DMS53 treated with DMSO at 0.1 percent for 48 hours (cell line): ENCODE measurements around the gene SMYD4.
"Not testable (repeated sequence)": the region's sequence is repeated elsewhere in the genome, so short reads cannot be mapped to it uniquely, and the experiment has no call there.

Source experiments
- DNase-seq: peaks from one replicate; lab custom pipeline; 2025; ENCODE audit not compliant: unreplicated experiment; lab: John Stamatoyannopoulos, UW

Gene SMYD4

GRCh38 chr17:1755252-1755826, 74.4 kb downstream of the SMYD4 start:
- DNase-seq = no peak

DNA sequence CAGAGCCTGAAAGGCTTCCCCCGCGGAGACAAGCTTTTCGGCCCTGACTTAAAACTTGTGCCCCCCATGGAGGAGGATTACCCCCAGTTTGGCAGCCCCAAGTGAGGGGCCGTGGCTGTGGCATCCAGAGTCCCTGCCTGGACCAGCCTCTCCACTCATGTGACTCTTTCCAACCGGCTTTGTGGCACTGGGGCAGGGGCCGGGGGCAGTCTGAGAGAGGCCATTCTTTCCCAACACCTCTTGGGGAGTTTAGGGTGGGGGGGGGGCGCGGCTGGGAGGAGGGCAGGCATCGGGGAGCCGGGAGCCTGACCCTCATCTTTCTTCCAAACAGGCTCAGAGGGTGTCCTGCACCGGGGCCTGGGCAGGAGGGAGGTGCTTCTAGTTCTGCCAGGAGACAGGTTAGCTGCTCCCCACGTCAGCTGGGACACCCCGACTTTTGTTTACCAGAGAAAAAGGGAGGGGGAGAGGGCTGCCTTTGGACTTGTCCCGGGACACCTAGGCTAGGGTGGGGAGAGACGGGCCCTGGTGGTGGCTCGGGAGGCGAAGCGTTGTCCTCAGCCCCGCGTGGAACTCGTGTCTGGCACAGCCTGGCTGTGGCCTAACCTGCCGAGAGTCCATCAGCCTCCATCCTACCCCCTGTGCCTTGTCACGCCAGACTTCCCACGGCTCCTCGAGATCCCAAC, 75.1 kb downstream of the SMYD4 start:
- DNase-seq = no peak

DNA sequence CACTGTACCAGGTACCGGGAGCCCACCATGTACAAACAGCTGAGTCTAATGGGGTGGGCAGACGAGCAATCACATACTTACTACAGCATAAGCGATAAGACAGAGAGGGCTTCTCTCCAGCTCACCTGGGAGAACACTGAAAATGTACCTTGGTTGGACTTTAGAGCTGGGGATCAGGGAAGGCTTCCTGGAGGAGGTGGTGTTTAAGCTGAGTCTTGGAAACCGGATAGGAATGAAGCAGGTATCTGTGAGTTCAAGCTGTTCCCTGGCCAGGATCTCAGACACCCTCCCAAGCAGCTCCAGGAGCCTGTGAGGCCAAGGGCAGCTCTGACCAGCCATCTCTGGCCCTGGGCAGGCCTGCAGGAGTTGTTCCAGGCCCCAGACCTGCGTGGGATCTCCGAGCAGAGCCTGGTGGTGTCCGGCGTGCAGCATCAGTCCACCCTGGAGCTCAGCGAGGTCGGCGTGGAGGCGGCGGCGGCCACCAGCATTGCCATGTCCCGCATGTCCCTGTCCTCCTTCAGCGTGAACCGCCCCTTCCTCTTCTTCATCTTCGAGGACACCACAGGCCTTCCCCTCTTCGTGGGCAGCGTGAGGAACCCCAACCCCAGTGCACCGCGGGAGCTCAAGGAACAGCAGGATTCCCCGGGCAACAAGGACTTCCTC, 75.8 kb downstream of the SMYD4 start:
- no peak for DNase-seq

DNA sequence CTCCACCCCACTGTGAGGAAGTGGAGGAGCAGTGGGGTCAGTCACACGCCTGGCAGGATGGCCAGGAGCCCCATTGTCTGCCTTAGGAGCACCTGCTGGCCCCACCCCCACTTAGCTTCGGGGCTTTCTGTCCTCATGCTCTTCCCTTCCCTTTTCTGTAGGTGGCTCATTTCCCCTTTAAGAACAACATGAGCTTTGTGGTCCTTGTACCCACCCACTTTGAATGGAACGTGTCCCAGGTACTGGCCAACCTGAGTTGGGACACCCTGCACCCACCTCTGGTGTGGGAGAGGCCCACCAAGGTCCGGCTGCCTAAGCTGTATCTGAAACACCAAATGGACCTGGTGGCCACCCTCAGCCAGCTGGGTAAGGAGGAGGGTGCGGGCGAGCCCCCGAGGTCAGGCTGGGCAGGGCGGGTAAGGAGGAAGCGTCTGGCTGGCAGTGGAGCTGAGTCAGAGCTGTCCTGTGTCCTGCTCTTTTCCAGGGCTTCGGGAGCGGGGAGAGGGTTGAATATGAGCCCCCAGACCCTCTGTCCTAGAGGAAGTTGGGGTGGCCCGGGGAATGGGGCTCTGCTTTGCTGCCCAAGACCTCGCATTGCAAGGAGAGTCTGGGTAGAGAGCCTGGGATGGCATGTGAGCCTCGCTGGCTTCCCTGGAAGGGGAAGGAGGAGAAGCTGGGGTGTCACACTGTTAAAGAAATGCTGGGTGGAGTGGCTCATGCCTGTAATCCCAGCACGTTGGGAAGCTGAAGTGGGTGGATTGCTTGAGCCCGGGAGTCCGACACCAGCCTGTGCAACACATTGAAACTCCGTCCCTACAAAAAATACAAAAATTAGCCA, 77.1 kb downstream of the SMYD4 start:
- no peak for DNase-seq

DNA sequence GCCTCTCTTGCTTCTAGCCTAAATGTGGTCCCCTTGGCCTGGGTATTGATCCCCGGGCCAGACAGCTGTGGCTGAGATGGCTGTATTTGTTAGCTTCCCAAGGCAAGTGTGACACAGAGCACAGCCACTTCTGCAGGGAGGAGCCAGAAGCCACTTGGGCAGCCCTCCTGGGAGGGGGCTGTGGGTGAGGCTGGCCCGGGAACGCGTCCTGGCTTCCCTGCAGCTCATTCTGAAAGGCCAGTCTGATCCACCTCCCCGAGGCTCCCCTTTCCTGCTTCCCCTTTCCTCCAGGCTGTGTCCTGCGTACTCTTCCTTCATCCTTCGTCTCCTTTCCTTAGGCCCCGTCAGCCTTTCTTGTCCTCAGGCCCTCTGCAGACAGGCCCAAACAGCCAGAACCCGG, 79.1 kb downstream of the SMYD4 start:
- DNase-seq = no peak

- no peak for DNase-seq
Measured at GRCh38 chr17:1746975-1747543, 82.6 kb downstream of the SMYD4 start.

DNA sequence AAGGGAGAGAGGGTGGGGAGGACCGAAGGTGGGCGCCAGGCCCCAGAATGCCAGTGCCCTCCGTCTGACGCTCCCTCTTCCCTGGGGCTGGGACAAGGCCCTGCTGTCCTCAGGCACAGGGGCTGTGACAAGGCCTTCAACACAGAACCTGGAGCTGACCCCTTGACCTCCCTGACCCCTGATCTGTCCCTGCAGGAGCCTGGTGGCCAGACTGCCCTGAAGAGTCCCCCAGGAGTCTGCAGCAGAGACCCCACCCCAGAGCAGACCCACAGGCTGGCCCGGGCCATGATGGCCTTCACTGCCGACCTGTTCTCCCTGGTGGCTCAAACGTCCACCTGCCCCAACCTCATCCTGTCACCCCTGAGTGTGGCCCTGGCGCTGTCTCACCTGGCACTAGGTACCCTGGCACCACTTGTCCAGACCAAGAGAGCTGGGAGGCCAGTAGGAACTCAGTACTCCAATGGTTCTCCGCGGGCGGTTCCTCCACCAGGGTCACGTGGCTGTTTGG, 84.1 kb downstream of the SMYD4 start:
- no peak for DNase-seq

DNA sequence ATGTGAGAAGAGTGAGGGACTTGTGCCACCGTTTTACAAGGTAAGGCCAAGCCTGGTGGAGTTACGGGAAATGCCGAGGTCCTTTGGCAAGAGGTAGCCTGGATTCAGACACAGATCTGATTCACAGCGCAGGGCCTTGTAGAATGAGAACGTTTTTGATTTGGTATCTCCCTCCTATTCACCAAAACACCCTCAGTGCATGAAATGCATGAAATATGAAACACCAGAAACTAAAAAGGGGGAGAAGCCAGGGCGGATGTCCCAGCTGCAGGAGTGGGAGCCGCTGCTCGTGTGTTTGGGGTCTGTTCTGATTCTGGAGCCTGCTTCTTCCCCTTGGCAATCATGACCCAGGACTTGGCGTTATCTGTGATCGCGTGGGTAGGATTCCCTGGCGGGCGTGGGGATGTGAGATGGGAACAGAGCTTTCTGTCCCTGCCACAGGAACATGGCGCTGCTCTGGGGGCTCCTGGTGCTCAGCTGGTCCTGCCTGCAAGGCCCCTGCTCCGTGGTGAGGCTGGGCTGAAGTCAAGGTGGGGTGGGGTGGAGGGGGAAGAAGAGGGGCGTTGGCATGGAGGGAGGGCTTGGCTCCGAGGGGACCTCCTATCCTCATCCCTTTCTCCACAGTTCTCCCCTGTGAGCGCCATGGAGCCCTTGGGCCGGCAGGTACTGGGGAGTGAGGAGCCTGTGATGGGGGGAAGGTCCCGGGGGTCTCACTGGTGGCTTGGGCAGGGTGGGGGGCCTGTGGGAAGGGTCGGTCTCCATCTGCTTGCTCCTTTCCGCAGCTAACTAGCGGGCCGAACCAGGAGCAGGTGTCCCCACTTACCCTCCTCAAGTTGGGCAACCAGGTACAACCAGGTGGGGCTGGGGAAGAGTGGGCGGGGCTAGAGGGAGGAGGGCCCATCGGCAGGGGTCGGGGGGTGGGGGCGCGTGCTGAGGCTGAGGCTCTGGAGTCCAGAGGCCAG, 84.9 kb downstream of the SMYD4 start:
- no peak for DNase-seq

DNA sequence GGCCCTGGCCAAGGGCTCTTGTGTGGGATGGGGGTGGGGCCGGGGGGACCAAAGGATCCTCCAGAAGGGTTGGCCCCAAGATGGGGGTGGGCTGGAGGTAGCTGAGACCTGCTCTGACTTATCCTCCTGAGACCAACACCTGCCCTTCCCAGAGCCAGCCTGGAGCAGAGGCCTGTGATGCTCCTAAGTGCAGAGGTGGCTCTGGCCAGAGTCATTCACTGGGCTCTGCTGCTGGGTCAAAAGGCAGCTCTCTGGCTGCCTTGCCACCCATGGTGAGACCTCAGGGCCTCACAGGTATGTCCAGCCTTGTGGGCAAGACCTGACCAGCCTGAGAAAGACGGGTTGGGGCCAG, 86.6 kb downstream of the SMYD4 start:
- no peak for DNase-seq

GRCh38 chr17:1742371-1743087, 87.2 kb downstream of the SMYD4 start, which contains the start of gene SERPINF2:
Gene SERPINF2, plus strand, starts transcription at chr17:1742871. Its CDS starts 2,125 bp downstream, at chr17:1744996.
- no peak for DNase-seq

DNA sequence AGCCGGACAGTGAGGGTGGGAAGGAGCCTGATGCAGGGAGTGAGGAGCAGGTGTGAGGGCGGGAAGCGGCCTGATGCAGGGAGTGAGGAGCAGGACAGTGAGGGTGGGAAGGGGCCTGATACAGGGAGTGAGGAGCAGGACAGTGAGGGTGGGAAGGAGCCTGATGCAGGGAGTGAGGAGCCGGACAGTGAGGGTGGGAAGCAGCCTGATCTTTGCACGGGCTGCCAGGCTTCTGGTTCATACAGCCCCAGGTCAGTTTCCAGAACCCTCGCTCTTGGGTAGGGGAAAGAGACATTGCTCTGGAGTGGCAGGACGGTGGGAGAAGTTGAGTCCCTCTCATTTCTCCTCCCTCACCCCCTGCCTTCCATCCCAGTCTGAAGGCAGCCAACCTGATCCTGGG, 87.8 kb downstream of the SMYD4 start:
- DNase-seq = not testable (repeated sequence)

DNA sequence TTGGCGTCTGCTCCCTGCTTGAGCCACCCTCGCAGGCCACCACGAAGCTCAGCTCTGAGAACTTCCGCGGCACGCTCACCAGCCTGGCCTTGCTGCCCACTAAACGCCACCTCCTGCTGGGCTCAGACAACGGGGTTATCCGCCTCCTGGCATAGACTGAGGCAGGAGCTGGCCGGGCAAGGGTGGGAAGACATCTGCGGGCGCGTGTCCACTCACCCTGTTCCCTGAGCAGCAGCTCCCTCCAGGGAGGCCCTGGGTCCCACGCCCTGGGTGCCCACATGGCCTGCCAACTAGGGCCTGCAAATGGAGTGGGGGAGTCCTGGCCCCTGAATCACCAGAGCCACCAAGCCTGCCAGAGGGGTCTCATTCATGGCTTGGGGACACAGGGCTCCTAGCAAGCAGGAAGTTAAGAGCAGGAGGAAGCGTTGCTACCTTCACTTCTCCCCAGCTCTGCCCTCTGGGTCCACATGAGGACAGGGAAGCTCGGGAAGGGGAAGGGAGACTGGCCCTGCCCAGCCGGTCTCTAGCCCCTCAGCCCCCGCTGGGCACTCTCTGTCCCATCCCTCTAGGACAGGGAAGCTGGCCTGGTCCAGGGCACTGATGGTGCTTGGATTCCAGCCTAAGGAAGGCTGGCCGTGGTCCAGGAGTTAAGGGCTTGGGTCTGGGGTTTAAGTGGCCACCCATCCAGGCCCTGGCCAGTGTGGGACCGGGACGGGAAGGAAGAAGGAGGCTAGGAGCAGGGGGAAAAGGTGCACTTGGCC, 92.0 kb downstream of the SMYD4 start:
- no peak for DNase-seq

- no peak for DNase-seq
Measured at GRCh38 chr17:1736348-1737281, 93.1 kb downstream of the SMYD4 start.

GRCh38 chr17:1735834-1736347, 93.8 kb downstream of the SMYD4 start:
- DNase-seq = no peak

DNA sequence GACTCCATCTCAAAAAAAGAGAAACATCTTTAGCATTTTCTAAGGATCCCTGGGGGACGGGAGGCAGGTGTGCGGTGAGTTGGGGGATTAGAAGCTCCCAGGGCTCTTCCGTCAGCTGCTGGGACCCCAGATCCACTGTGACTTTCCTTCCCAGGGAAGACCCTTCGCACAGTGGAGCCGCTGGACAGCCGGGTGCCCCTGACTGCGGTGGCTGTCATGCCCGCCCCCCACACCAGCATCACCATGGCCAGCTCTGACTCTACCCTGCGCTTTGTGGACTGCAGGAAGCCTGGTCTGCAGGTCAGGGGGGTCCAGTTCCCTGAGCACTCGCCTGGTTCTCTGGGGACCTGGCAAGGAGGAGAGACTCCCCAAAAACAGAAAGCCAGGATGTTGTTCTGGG, 94.3 kb downstream of the SMYD4 start:
- DNase-seq = no peak

- DNase-seq = no peak
Measured at GRCh38 chr17:1733759-1734158, 95.9 kb downstream of the SMYD4 start.

DNA sequence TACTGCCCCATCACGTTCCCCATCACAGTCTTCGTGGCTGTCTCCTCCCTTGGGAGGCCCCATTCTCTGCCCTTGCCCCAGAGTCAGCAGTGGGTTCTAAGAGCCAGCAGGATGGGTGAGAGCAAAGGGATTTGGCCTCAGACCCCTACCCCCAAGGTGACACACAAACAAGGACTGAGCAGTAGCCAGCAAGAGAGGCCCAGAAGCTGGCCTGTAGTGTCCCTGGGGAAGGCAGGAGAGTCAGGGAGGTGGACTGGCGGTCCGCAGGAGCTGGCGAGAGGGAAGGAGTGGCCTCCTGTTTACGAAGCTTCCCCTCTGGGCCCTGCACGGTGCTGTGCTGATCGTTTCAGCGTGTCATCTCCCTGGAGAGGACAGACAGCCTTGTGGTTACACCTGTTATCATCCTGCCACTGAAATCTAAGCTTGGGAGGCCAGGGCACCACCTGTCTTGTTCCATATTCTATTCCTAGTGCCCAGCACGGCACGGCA, 96.8 kb downstream of the SMYD4 start:
- DNase-seq = no peak
